ENCODE measurements around the gene SMAD7. TPM values are rescaled to one million over a fixed set of nuclear protein-coding genes. Genes with fewer than 3 reads are reported as not detected.

Gene SMAD7
- total and polyA plus RNA-seq, 2 experiments from 2014 or later: 6.8 to 51.7 TPM

DNA sequence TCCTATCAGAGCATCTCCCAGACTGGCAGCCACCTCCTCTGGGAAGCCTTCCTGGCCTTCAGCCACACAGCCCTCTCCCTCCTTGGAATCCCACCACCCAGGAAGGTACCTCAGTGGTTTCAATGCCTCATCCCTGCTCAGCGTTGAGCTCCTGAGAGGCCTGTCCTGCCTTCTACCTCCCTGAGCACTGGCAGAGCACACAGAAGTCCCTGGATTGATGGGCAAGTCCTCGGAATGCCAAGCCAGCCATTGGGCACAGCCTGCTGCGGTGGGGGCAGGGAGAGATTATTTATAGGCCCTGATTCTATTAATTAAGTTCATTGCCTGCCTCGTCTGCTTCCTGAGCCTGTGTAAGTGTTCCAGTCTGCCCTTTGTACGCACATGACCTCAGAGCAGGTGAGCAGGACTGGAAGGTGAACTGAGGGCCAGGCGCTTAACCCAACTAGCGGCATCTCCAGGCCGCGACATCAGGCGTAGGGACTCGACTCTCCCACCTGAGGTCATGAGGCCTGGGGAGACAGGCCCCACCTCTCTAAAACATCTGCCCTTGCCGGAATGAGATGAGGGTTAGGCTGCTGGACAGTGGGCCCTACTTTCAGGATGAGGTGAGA lies 63.4 kb downstream of the SMAD7 start:
- Histone ChIP-seq H3K9me3 (ENCODE audit: low read depth) (no peaks in the 10 kb centered on the region), H3K4me2 (ENCODE audit: unreplicated experiment) (no peak overlapping the region), H4K20me1 (ENCODE audit: insufficient read depth) (no peaks in the 10 kb centered on the region), H3K27ac (no peak overlapping the region), H3K36me3 (ENCODE audit: low read depth) (no peaks in the 10 kb centered on the region), H3F3A (ENCODE audit: insufficient read depth) (no peaks in the 10 kb centered on the region), H2AFZ (no peak overlapping the region), H3K9ac (no peak overlapping the region), H3K27me3 (replicated peaks; ENCODE audit: insufficient read depth) (no peaks in the 10 kb centered on the region), H3K4me3 (no peak overlapping the region), H3K9me2 (ENCODE audit: insufficient read depth) (no peaks in the 10 kb centered on the region), H3K79me2 (ENCODE audit: insufficient read depth) (no peaks in the 10 kb centered on the region), H3K4me1 (ENCODE audit: insufficient read depth) (no peaks in the 10 kb centered on the region)
- in situ Hi-C loops (cut with MboI): no loop called here
- TF ChIP-seq EZH2 (IDR thresholded peaks at IDR 0.05; ENCODE audit: insufficient read depth, poor library complexity, severe bottlenecking): no peak
- no peak for TF ChIP-seq EZH2phosphoT487 (IDR thresholded peaks at IDR 0.05; ENCODE audit: insufficient read depth, low read depth)
- 93 to 96% methylated on average over 12 of the region's 12 CpGs for WGBS, 2 experiments (ENCODE audit: low coverage in 1 of 2, low lambda C conversion rate in 2 of 2, missing lambda C conversion rate in 2 of 2)
- no peak for DNase-seq

DNA sequence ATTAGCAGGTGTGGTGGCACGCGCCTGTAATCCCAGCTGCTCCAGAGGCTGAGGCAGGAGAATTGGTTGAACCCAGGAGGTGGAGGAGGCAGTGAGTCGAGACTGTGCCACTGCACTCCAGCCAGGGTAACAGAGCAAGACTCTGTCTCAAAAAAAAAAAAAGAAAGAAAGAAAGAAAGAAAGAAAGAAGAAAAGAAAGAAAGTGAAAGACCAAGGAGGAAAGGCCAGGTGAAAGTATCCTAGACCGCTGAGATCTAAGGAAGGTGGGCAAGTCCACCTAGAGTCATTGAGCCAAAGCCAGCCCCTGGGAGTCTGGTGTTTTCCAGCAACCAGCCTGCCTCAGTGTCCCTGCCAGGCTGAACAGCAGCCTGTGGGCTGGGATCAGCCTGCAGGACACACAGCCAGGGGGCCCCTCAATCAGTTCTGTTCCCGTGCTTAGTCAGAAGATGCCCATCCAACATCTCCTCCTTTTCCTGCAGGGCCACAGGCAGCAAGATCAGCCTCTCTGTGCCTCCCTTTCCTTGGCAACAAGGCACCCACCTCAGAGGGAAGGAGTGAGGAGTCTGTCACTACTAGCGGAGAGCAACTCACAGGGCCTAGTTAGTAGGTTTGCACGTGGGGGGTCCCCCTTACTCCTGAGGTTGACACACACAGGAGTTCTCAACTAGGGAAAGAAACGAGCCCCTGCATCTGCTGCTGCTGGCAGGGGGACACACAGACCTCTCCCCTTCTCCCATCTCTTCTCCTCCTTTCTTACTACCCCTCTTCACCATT lies 64.1 kb downstream of the SMAD7 start:
- Histone ChIP-seq H3K4me3 (no peak overlapping the region), H3K27ac (no peak overlapping the region), H3K4me2 (ENCODE audit: unreplicated experiment) (no peak overlapping the region), H3K9me3 (ENCODE audit: low read depth) (no peaks in the 10 kb centered on the region), H4K20me1 (ENCODE audit: insufficient read depth) (no peaks in the 10 kb centered on the region), H3K27me3 (replicated peaks; ENCODE audit: insufficient read depth) (no peaks in the 10 kb centered on the region), H3K9me2 (ENCODE audit: insufficient read depth) (no peaks in the 10 kb centered on the region), H3F3A (ENCODE audit: insufficient read depth) (no peaks in the 10 kb centered on the region), H3K79me2 (ENCODE audit: insufficient read depth) (no peaks in the 10 kb centered on the region), H3K9ac (no peak overlapping the region), H2AFZ (no peak overlapping the region), H3K4me1 (ENCODE audit: insufficient read depth) (no peaks in the 10 kb centered on the region), H3K36me3 (ENCODE audit: low read depth) (no peaks in the 10 kb centered on the region)
- DNase-seq: no peak
- WGBS, 2 experiments (ENCODE audit: low coverage in 1 of 2, low lambda C conversion rate in 2 of 2, missing lambda C conversion rate in 2 of 2): 81 to 84% methylated on average over 8 of the region's 8 CpGs
- in situ Hi-C loops (cut with MboI): no loop called here
- TF ChIP-seq EZH2 (IDR thresholded peaks at IDR 0.05; ENCODE audit: insufficient read depth, poor library complexity, severe bottlenecking) (no peak), EZH2phosphoT487 (IDR thresholded peaks at IDR 0.05; ENCODE audit: insufficient read depth, low read depth) (no peak)

DNA sequence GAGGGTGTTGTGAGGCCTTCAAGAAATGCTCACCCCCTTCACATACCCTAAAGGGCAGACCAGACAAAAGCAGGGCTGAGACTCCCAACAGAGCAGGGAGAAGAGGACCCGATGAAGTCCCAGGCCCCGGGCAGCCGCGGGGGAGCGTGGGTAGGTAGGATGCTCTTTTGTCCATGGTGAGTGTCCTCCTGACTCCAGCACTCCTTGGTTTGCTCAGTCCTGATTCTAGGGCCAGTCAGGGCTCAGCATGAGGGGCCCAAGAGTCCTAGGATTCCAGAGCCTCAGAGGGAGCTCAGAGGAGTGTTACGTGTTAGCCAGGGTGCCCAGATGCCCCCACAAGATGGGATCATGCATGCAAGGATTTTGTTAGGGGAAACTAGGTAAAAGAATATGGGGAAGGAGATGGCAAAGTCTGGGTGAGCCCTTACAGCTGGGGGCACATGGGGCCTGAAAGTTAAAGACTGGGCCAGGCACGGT lies 64.8 kb downstream of the SMAD7 start:
- TF ChIP-seq EZH2phosphoT487 (IDR thresholded peaks at IDR 0.05; ENCODE audit: insufficient read depth, low read depth) (no peak), EZH2 (IDR thresholded peaks at IDR 0.05; ENCODE audit: insufficient read depth, poor library complexity, severe bottlenecking) (no peak)
- H3K79me2 ChIP-seq (ENCODE audit: insufficient read depth): no peaks in the 10 kb centered on the region
- H4K20me1 ChIP-seq (ENCODE audit: insufficient read depth): no peaks in the 10 kb centered on the region
- no peak overlapping the region for H3K4me3 ChIP-seq
- no peaks in the 10 kb centered on the region for H3K9me2 ChIP-seq (ENCODE audit: insufficient read depth)
- no peaks in the 10 kb centered on the region for H3K27me3 ChIP-seq (replicated peaks; ENCODE audit: insufficient read depth)
- H3K9ac ChIP-seq: no peak overlapping the region
- no peak overlapping the region for H3K27ac ChIP-seq
- no peaks in the 10 kb centered on the region for H3F3A ChIP-seq (ENCODE audit: insufficient read depth)
- H3K9me3 ChIP-seq (ENCODE audit: low read depth): no peaks in the 10 kb centered on the region
- in situ Hi-C loops (cut with MboI): no loop called here
- no peak overlapping the region for H2AFZ ChIP-seq
- no peak overlapping the region for H3K4me2 ChIP-seq (ENCODE audit: unreplicated experiment)
- no peaks in the 10 kb centered on the region for H3K36me3 ChIP-seq (ENCODE audit: low read depth)
- WGBS, 2 experiments (ENCODE audit: low coverage in 1 of 2, low lambda C conversion rate in 2 of 2, missing lambda C conversion rate in 2 of 2): 96 to 97% methylated on average over 7 of the region's 7 CpGs
- no peak for DNase-seq
- no peaks in the 10 kb centered on the region for H3K4me1 ChIP-seq (ENCODE audit: insufficient read depth)

DNA sequence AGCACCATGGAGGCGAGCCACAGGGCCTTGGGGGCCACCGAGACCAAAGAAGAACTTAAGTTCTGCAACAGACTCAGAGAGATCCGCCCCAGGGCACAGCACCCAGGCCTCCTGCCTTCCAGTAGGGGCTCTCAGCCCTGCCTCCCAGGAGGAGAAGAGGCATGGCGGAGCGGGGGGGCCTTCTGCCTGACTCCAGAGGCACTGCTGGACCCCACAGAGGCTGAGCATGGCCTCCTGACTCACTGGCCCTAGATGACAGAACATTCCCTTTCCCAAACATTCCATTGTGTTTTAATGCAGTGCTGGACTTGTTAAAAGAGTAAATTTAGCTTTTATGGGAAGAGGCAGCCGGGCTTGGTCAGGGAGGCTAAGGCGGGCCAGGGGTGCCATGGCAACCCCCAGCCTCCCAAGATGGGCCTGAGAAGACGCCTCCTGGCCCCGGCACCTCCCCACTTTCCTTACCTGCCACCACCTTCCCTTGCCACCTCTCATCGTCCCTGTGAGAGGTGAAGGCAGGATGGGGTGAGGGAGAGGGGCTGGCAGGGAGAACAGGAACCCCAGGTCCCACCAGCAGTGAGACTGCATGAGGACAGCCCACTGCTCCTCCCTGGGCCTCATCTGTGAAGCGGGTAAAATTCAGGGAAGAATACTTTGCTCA lies 65.4 kb downstream of the SMAD7 start:
- TF ChIP-seq EZH2 (IDR thresholded peaks at IDR 0.05; ENCODE audit: insufficient read depth, poor library complexity, severe bottlenecking) (no peak), EZH2phosphoT487 (IDR thresholded peaks at IDR 0.05; ENCODE audit: insufficient read depth, low read depth) (no peak)
- no peaks in the 10 kb centered on the region for H3K4me1 ChIP-seq (ENCODE audit: insufficient read depth)
- WGBS, 2 experiments (ENCODE audit: low coverage in 1 of 2, low lambda C conversion rate in 2 of 2, missing lambda C conversion rate in 2 of 2): 91 to 94% methylated on average over 11 of the region's 11 CpGs
- H4K20me1 ChIP-seq (ENCODE audit: insufficient read depth): no peaks in the 10 kb centered on the region
- no peaks in the 10 kb centered on the region for H3K27me3 ChIP-seq (replicated peaks; ENCODE audit: insufficient read depth)
- no peak overlapping the region for H3K4me3 ChIP-seq
- H3K4me2 ChIP-seq (ENCODE audit: unreplicated experiment): no peak overlapping the region
- H3K9ac ChIP-seq: no peak overlapping the region
- H3K27ac ChIP-seq: no peak overlapping the region
- no peaks in the 10 kb centered on the region for H3K9me2 ChIP-seq (ENCODE audit: insufficient read depth)
- no peaks in the 10 kb centered on the region for H3K36me3 ChIP-seq (ENCODE audit: low read depth)
- H3F3A ChIP-seq (ENCODE audit: insufficient read depth): no peaks in the 10 kb centered on the region
- H3K9me3 ChIP-seq (ENCODE audit: low read depth): no peaks in the 10 kb centered on the region
- no peak overlapping the region for H2AFZ ChIP-seq
- H3K79me2 ChIP-seq (ENCODE audit: insufficient read depth): no peaks in the 10 kb centered on the region
- in situ Hi-C loops (cut with MboI): no loop called here
- DNase-seq: no peak

Measured in GM23248 (cell line).